Testis (tissue), 2 donors: ENCODE results near the gene SLC9A2.
A peak's percentile ranks its signal among the peaks of the same experiment; 100 is the strongest.

Experiments
- CTCF ChIP-seq, 3 experiments: fragments of 450-650 bp in 2 of 3; fragments of 200-600 bp in 1 of 3; sonication (generic) in 1 of 3; IDR thresholded peaks; one replicate each; pipeline ENCODE4 v1.5.1; 2016 to 2019; ENCODE audit warnings: antibody characterized with exemption in 3 of 3, mild to moderate bottlenecking in 2 of 3, moderate library complexity in 1 of 3
- POLR2A ChIP-seq: fragments of 450-650 bp; IDR thresholded peaks from one replicate; pipeline ENCODE4 v1.6.1; 2017; ENCODE audit warnings: antibody characterized with exemption, mild to moderate bottlenecking, moderate library complexity

- TF ChIP-seq CTCF (IDR thresholded peaks at IDR 0.05), result peak in 2 of 3 experiments; percentile 23 to 36
- TF ChIP-seq POLR2A, result no peak
Measured at GRCh38 chr2:102592601-102593000, 26.8 kb upstream of the SLC9A2 start.
